ENCODE data around the gene DCST1.
A peak's percentile ranks its signal among the peaks of the same experiment; 100 is the strongest.

DNA sequence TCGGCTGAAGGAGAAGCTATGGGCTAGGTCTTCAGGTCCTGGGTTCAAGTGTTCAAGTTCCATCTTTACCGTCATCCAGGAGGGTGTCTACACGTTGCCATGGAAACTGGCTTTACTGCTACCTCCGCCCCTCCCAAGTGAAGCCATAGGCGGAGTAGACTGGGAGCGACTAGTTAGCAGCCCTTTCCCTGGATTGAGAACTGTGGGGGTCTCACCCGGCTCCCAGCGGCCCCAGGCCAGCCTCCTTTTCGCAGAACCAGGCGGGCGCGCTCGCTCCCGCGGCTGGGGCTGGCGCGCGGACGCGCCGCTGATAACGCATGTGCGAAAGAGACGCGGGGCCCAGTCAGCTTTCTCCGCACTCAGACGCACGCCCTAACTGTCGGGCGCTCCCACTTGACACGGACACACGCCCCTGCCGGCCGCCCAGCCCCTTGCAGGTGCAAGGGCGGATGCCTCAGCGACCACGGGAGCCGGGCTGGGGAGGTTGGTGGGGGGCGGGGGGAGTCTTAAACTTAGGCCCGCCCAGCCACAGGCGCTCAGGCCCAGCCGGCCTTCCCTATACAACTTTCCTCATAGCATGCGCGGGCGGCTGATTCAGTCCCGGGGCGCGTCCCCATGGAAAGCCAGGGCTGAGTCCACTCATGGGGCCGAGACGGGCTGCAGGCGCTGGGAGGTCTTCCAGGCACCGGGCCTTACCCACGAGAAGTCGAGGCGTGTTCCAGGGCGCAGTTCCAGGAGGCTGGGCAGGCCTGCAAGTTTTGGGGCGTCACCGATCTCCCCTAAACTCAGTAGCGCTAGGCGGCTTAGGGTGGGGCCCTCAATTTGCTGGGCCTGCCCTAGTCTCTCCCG is 37.3 kb downstream of the DCST1 start:
- TF ChIP-seq, protein P1, sequence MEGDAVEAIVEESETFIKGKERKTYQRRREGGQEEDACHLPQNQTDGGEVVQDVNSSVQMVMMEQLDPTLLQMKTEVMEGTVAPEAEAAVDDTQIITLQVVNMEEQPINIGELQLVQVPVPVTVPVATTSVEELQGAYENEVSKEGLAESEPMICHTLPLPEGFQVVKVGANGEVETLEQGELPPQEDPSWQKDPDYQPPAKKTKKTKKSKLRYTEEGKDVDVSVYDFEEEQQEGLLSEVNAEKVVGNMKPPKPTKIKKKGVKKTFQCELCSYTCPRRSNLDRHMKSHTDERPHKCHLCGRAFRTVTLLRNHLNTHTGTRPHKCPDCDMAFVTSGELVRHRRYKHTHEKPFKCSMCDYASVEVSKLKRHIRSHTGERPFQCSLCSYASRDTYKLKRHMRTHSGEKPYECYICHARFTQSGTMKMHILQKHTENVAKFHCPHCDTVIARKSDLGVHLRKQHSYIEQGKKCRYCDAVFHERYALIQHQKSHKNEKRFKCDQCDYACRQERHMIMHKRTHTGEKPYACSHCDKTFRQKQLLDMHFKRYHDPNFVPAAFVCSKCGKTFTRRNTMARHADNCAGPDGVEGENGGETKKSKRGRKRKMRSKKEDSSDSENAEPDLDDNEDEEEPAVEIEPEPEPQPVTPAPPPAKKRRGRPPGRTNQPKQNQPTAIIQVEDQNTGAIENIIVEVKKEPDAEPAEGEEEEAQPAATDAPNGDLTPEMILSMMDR (IDR thresholded peaks at IDR 0.05), result peak; percentile 29 to 63 (median 49)
- TF ChIP-seq POLR2A (IDR thresholded peaks at IDR 0.05), result peak in 2 of 3 donors; percentile 10 to 20

Data from body of pancreas (tissue), 4 donors.